HG03280 (cell line): ENCODE data around the gene SLX4.

ENCODE experiments used
- ATAC-seq: cut with Tn5 transposase; IDR thresholded peaks from one replicate; pipeline ENCODE4 v1.9.1; 2021; ENCODE audit warnings: mild to moderate bottlenecking, moderate library complexity; ENCODE audit not compliant: unreplicated experiment

The SLX4 gene

GRCh38 chr16:3583303-3584038, 27.9 kb downstream of the SLX4 start:
- no peak for ATAC-seq

- no peak for ATAC-seq
These were observed 28.9 kb downstream of the SLX4 start for GRCh38 chr16:3582276-3583165.

GRCh38 chr16:3581392-3581791, 30.0 kb downstream of the SLX4 start:
- ATAC-seq: no peak

- no peak for ATAC-seq
These were observed 30.7 kb downstream of the SLX4 start for GRCh38 chr16:3580686-3581085.

- no peak for ATAC-seq
These were observed 31.2 kb downstream of the SLX4 start for GRCh38 chr16:3580251-3580651.

GRCh38 chr16:3579776-3580175, 31.6 kb downstream of the SLX4 start:
- ATAC-seq: no peak

GRCh38 chr16:3578610-3579551, 32.5 kb downstream of the SLX4 start:
- ATAC-seq: no peak

GRCh38 chr16:3578121-3578520, 33.3 kb downstream of the SLX4 start:
- no peak for ATAC-seq

- no peak for ATAC-seq
These were observed 34.1 kb downstream of the SLX4 start, which contains the start of gene NLRC3 for GRCh38 chr16:3577302-3577752. NLRC3 (minus strand) TSS chr16:3577403; CDS start chr16:3565036, 12,367 bp downstream.

GRCh38 chr16:3576211-3576610, 35.2 kb downstream of the SLX4 start:
- ATAC-seq: no peak

GRCh38 chr16:3575491-3575890, 35.9 kb downstream of the SLX4 start:
- no peak for ATAC-seq

- no peak for ATAC-seq
These were observed 37.2 kb downstream of the SLX4 start for GRCh38 chr16:3574195-3574594.

GRCh38 chr16:3573146-3573815, 38.1 kb downstream of the SLX4 start:
- no peak for ATAC-seq

GRCh38 chr16:3570420-3571062, 40.9 kb downstream of the SLX4 start:
- ATAC-seq: no peak

GRCh38 chr16:3569851-3570250, 41.6 kb downstream of the SLX4 start:
- no peak for ATAC-seq

GRCh38 chr16:3566990-3567389, 44.4 kb downstream of the SLX4 start:
- ATAC-seq: no peak

- no peak for ATAC-seq
These were observed 46.6 kb downstream of the SLX4 start for GRCh38 chr16:3564889-3565141.

- ATAC-seq: no peak
These were observed 47.1 kb downstream of the SLX4 start for GRCh38 chr16:3564130-3564888.

GRCh38 chr16:3562914-3563480, 48.4 kb downstream of the SLX4 start:
- ATAC-seq: no peak
